Measurements from ENCODE around the gene HERC5. TPM values are rescaled to one million over a fixed set of nuclear protein-coding genes. Genes with fewer than 3 reads are reported as not detected.

Gene HERC5
- total RNA-seq, 3 donors from 2014 or later (not counting 1 experiment from before 2014, with no cell fraction given): 11.0 to 19.4 (median 17.9) TPM

DNA sequence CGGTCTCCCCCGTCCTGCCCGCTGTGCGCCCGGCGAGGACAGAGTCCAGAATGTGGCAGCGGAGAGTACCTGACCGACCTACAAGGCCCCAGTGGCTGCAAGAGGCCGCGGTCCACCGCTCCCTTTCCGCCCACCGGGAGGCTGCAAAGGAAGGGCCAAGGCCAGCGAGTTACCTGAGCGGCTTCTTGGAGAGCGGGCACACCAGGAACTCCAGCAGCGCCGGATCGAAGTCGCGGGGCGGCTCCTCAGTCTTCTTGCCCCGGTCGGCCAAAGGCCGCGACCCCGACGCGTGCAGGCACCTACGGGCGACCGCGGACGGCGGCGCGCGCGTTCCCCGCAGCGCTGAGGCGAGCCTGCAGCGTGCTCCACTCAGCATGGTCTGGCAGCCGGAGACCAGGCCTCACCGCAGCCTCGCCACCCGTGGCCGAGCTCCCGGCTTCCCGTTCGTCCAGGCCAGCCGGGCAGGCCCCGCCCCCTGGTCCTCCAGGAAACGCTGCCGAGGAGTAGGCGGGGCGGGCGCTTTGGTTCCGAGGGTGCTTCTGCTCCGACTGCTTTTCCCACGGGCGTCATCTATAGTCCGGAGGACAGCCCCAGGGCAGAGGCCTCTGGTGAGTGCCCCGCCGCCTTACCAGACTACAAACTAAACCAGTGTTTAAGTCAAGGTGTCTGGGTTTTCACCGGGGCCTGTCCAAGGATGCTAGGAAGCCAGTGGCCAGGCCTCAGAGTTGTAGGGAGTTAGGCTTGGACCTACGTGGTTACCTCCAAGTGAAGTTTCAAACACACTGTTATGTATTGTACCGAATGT, 66.6 kb downstream of the HERC5 start, which contains the start of gene PYURF:
Gene PYURF (minus strand): TSS at position 452 of the 805 bp plus-strand sequence. CDS start 76 bp downstream, at position 376.
- peaks cover 26 to 28% of the 10 kb centered on the region in 2 donors for H3K4me1 Mint-ChIP-seq

DNA sequence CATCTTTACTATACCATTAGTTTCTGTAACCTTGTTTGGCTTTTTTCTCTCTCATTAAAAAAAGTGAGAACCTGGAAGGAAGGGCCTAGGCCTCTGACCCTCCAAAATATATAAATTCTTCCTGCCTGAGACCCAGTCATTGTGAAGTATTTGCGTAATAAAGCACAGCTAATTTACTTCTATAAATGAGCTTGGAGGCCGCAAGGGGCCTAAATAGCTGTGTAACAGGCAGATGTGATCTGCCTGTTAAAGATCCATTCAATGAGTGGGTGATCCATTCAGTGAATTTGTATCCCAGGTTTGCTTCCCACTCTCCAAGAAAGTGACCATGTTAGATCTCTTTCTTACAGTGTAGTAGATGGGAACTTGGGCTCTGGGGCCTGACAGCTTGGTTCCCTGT, 67.3 kb downstream of the HERC5 start:
- Mint-ChIP-seq H3K27me3 (ENCODE audit: low read depth in 2 of 2) (no peaks in the 10 kb centered on the region), H3K4me1 (peaks cover 26 to 28% of the 10 kb centered on the region in 2 donors), H3K27ac (peak overlapping the region; percentile 87 to 90), H3K4me3 (peak overlapping the region; percentile 100), H3K36me3 (no peaks in the 10 kb centered on the region), H3K9me3 (no peaks in the 10 kb centered on the region)
- Histone ChIP-seq H3K36me3 (ENCODE audit: control insufficient read depth, insufficient read depth, low read length) (peaks cover 5% of the 10 kb centered on the region), H3K27ac (ENCODE audit: low read length) (peak overlapping the region; percentile 59), H3K4me3 (ENCODE audit: low read length) (peak overlapping the region; percentile 84), H3K4me1 (ENCODE audit: control insufficient read depth, insufficient read depth, low read length) (peaks cover 17% of the 10 kb centered on the region), H3K27me3 (ENCODE audit: control insufficient read depth, insufficient read depth, low read length) (no peaks in the 10 kb centered on the region), H3K9me3 (ENCODE audit: control insufficient read depth, insufficient read depth, low read length) (no peaks in the 10 kb centered on the region)
- intact Hi-C loops (cut with micrococcal nuclease): no loop called here
- TF ChIP-seq, protein P1, sequence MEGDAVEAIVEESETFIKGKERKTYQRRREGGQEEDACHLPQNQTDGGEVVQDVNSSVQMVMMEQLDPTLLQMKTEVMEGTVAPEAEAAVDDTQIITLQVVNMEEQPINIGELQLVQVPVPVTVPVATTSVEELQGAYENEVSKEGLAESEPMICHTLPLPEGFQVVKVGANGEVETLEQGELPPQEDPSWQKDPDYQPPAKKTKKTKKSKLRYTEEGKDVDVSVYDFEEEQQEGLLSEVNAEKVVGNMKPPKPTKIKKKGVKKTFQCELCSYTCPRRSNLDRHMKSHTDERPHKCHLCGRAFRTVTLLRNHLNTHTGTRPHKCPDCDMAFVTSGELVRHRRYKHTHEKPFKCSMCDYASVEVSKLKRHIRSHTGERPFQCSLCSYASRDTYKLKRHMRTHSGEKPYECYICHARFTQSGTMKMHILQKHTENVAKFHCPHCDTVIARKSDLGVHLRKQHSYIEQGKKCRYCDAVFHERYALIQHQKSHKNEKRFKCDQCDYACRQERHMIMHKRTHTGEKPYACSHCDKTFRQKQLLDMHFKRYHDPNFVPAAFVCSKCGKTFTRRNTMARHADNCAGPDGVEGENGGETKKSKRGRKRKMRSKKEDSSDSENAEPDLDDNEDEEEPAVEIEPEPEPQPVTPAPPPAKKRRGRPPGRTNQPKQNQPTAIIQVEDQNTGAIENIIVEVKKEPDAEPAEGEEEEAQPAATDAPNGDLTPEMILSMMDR (IDR thresholded peaks at IDR 0.05): no peak
- 88% methylated on average over 2 of the region's 2 CpGs for WGBS (ENCODE audit: insufficient coverage)
- peak in 1 of 2 donors; percentile 17 for DNase-seq
- ATAC-seq: no peak

More for the DNA sequence above, 66.6 kb downstream of the HERC5 start, which contains the start of gene PYURF:
- Histone ChIP-seq H3K4me1 (ENCODE audit: control insufficient read depth, insufficient read depth, low read length) (peaks cover 17% of the 10 kb centered on the region), H3K27me3 (ENCODE audit: control insufficient read depth, insufficient read depth, low read length) (no peaks in the 10 kb centered on the region), H3K36me3 (ENCODE audit: control insufficient read depth, insufficient read depth, low read length) (peaks cover 5% of the 10 kb centered on the region), H3K9me3 (ENCODE audit: control insufficient read depth, insufficient read depth, low read length) (no peaks in the 10 kb centered on the region), H3K27ac (ENCODE audit: low read length) (peak within 1 kb of the TSS; percentile 59), H3K4me3 (ENCODE audit: low read length) (peak within 1 kb of the TSS; percentile 84)
- WGBS (ENCODE audit: insufficient coverage): under 1% methylated on average over 66 of the region's 68 CpGs
- Mint-ChIP-seq H3K36me3 (no peaks in the 10 kb centered on the region), H3K27me3 (ENCODE audit: low read depth in 2 of 2) (no peaks in the 10 kb centered on the region), H3K4me3 (peak within 1 kb of the TSS; percentile 100), H3K9me3 (no peaks in the 10 kb centered on the region), H3K27ac (peak within 1 kb of the TSS; percentile 87 to 90)
- ATAC-seq (peak; percentile 80 to 83 (median 83)), DNase-seq (peak; percentile 62 to 83)
- intact Hi-C loops (cut with micrococcal nuclease): no loop called here
- TF ChIP-seq, protein P1 (IDR thresholded peaks at IDR 0.05): no peak

DNA sequence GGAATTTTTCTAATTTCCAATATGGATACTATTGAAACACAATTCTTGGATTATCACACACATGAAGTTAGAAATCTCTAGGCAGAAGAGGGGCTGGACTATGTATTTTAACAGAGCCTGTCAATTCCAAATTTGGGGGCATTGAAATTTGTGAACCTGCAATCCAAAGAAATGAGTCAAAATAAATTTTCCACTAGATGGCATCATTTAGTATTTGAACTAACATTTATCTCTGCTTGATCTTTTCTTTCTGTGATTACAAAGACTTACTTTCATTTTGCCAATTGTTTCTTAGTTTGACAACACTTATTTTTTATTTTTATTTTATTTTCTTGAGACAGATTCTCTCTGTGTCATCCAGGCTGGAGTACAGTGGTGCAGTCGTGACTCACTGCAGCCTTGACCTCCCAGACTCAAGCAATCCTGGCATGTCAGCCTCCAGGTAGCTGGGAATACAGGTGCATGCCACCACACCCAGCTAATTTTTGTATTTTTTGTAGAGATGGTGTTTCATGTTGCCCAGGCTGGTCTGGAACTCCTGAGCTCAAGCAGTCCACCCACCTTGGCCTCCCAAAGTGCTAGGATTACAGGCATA, 69.4 kb downstream of the HERC5 start:
- no peaks in the 10 kb centered on the region for H3K9me3 Mint-ChIP-seq
- H3K36me3 ChIP-seq (ENCODE audit: control insufficient read depth, insufficient read depth, low read length): no peaks in the 10 kb centered on the region
- H3K27ac Mint-ChIP-seq: peak overlapping the region; percentile 31 to 50
- H3K27ac ChIP-seq (ENCODE audit: low read length): no peak overlapping the region
- no peaks in the 10 kb centered on the region for H3K9me3 ChIP-seq (ENCODE audit: control insufficient read depth, insufficient read depth, low read length)
- TF ChIP-seq, protein P1 (IDR thresholded peaks at IDR 0.05): peak; percentile 23
- peaks cover 17% of the 10 kb centered on the region for H3K4me1 ChIP-seq (ENCODE audit: control insufficient read depth, insufficient read depth, low read length)
- peak overlapping the region; percentile 40 for H3K4me3 Mint-ChIP-seq
- no peak overlapping the region for H3K4me3 ChIP-seq (ENCODE audit: low read length)
- 47% methylated on average over 1 of the region's 1 CpG for WGBS (ENCODE audit: insufficient coverage)
- peaks cover 22 to 24% of the 10 kb centered on the region in 2 donors for H3K4me1 Mint-ChIP-seq
- intact Hi-C loops (cut with micrococcal nuclease): loop anchor here (1.0 kb wide), 1 partner anchor 498 kb away; no protein-coding TSS in a partner anchor
- no peaks in the 10 kb centered on the region for H3K36me3 Mint-ChIP-seq
- H3K27me3 Mint-ChIP-seq (ENCODE audit: low read depth in 2 of 2): no peaks in the 10 kb centered on the region
- ATAC-seq (no peak), DNase-seq (peak in 1 of 2 donors; percentile 53)
- H3K27me3 ChIP-seq (ENCODE audit: control insufficient read depth, insufficient read depth, low read length): no peaks in the 10 kb centered on the region
